Measurements from ENCODE around the gene DMRTB1.

Gene DMRTB1

DNA sequence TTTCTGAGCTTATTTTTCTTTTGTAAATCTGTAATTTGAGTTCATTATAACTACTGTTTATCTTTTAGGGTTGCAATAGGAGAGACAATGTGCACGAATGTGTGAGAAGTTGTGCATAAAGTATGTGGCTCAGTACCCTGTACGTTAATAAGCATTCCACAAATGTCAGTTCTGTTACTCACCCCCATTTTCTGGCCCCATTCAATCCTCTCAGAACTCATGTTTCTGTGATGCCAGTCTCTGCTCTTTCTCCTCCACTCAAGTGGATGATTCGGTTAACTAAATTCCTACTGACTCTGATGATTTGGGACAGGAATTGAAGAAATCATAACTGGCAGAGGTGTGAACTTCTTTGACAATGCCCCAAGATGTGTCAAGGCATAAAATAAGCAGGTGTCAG lies 10.2 kb upstream of the DMRTB1 start:
- TF ChIP-seq, protein P1, sequence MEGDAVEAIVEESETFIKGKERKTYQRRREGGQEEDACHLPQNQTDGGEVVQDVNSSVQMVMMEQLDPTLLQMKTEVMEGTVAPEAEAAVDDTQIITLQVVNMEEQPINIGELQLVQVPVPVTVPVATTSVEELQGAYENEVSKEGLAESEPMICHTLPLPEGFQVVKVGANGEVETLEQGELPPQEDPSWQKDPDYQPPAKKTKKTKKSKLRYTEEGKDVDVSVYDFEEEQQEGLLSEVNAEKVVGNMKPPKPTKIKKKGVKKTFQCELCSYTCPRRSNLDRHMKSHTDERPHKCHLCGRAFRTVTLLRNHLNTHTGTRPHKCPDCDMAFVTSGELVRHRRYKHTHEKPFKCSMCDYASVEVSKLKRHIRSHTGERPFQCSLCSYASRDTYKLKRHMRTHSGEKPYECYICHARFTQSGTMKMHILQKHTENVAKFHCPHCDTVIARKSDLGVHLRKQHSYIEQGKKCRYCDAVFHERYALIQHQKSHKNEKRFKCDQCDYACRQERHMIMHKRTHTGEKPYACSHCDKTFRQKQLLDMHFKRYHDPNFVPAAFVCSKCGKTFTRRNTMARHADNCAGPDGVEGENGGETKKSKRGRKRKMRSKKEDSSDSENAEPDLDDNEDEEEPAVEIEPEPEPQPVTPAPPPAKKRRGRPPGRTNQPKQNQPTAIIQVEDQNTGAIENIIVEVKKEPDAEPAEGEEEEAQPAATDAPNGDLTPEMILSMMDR (IDR thresholded peaks at IDR 0.05) = no peak

DNA sequence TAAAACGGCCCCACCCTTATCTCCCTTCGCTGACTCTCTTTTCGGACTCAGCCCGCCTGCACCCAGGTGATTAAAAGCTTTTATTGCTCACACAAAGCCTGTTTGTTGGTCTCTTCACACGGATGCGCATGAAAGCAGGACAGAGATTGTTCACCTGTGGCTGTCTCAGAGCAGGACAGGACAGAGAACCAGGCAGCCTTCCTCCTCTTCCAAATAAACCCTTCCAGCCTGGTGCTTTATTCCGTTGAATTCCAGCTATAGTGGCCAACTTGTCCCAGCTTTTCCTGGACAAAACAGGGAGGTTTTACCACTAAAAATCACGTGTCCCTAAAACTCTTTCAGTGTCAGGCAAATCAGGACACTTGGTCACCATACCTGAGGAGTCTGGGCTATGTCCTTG lies 9.5 kb upstream of the DMRTB1 start:
- TF ChIP-seq, protein P1 (IDR thresholded peaks at IDR 0.05) = no peak

DNA sequence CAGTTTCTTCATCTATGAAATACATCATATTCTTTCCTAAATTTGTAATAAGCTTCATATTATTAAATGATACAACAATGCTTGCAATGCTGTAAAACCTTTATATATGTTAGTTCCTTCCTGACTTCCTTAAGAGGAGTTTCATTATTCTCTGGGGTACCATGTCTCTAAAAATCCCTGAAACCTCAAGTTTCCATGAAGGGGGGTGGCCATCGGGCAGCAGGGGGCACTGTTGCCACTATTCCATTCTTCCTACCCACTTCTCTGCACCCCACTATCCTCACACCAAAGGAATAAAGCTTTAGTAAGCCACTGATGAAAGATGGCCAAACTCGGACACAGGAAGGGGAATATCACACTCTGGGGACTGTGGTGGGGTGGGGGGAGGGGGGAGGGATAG lies 9.0 kb upstream of the DMRTB1 start:
- TF ChIP-seq, protein P1 (IDR thresholded peaks at IDR 0.05) = peak; percentile 67

DNA sequence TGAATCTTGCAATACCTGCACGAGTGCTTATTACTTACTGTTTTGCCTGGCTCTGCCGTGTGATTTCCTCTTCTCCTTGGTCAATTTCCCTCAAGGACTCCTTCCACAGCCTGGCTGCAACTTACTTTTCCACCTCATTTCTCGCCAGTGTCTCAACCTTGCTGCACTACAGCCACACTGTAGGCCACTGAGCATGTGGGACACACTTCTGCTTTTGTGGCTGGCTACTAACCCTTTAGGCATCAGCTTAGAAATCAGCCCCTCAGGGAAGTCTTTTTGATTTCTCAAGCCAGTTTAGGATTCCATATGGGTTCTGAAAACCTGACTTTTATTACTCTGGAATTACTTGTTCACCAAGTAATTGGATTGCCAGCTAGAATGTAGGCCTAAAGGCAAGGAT lies 5.2 kb upstream of the DMRTB1 start:
- TF ChIP-seq, protein P1 (IDR thresholded peaks at IDR 0.05) = no peak

DNA sequence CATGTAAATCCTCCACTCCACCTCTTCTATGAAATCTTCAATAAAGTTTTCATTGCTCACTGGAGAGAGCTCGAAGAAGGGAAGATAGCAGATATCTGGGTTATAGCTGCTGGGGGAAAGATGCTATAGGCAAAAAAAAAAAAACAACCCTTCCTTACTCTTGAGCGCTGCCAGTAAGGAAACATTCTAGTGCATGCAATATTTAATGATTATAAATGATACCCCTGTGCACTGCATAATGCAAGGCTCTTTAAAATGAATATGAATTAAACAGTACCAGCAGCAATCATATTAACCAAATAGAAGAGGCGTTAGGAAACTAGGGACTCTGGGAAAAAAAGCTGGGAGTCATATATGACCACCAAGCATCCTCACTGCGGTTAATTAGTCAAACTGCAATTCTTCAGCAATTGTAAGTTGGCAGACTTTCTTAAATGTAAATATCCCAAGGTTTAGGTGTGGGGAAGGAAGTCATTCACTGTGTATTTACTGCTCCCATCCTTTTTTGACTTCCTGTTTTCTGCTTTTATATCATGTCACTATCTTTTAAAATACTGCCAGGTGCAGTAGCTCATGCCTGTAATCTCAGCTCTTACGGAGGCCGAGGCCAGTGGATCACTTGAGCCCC lies 3.7 kb upstream of the DMRTB1 start:
- TF ChIP-seq, protein P1 (IDR thresholded peaks at IDR 0.05) = no peak

DNA sequence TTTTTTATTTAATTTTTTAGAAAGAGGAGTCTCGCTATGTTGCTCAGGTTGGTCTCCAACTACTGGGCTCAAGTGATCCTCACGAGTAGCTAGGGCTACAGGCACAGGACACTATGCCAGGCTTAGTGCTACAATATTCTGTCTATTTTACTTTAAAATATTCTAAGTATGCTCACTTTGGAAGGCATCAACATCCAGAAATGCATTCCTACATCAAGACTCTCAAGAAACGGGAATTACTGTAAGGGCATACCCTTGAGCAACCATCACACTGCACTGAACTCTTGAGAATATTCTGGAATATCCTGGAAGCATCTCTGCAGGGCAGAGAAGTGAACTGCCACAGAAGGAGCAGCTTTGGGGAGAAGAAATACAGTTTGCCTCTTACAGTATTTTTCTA lies 565 bp upstream of the DMRTB1 start:
- TF ChIP-seq, protein P1 (IDR thresholded peaks at IDR 0.05) = no peak

DNA sequence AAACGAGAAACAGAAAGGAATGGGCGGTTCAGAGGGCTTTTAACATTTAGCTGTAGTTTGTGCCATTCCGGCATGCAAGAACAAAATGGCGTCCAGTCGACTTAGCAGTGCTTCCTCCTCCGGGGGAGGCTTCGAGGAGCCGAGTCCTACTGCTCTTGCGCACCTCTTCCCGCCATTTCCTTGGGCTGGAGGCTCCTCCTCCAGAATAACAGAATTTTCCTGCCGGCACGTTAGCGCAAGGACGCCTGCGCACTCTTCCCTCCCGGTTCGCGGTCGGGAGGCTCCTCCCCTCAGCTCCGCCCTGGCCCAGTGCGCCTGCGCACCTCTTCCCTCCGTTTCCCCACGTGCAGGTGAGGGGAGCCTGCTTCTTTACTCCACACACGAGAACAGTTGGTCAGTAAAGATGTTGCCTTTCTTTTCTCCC lies 1.0 kb downstream of the DMRTB1 start:
- TF ChIP-seq, protein P1 (IDR thresholded peaks at IDR 0.05) = no peak

All from LNCAP (cell line).